Spleen (tissue), 11 donors: ENCODE results near the gene NRG3. TPM values are rescaled to one million over a fixed set of nuclear protein-coding genes. Genes with fewer than 3 reads are reported as not detected.

Experiments used
- DNase-seq: peaks from one replicate; pipeline ENCODE4 v3.0.0-alpha.2; 2020
- H3K27ac ChIP-seq, 8 donors: fragments of 200-600 bp; sonication (generic) in 7 of 8; 1 replicate in 4 of 8; 2 replicates in 4 of 8; pipeline versions ENCODE4 v1.5.0 to v1.8.0; 2016 to 2021; ENCODE audit warnings: inconsistent platforms in 4 of 8, mild to moderate bottlenecking in 4 of 8, moderate library complexity in 1 of 8
- H3K27me3 ChIP-seq, 7 donors: fragments of 200-600 bp; sonication (generic) in 6 of 7; replicated peaks in 1 of 7; 1 replicate in 4 of 7; 2 replicates in 3 of 7; pipeline versions ENCODE4 v1.5.0 to v1.8.0; 2016 to 2021; ENCODE audit warnings: inconsistent platforms in 3 of 7, mild to moderate bottlenecking in 1 of 7
- H3K36me3 ChIP-seq, 6 donors: fragments of 200-600 bp; sonication (generic) in 5 of 6; 1 replicate in 4 of 6; 2 replicates in 2 of 6; pipeline versions ENCODE4 v1.5.0 to v1.8.0; 2016 to 2021; ENCODE audit warnings: inconsistent platforms in 2 of 6
- H3K4me1 ChIP-seq, 6 donors: fragments of 200-600 bp; sonication (generic) in 5 of 6; 1 replicate in 3 of 6; 2 replicates in 3 of 6; pipeline versions ENCODE4 v1.5.0 to v1.8.0; 2016 to 2021; ENCODE audit warnings: inconsistent platforms in 3 of 6
- H3K4me3 ChIP-seq, 8 donors: fragments of 200-600 bp; sonication (generic) in 7 of 8; 1 replicate in 4 of 8; 2 replicates in 4 of 8; pipeline versions ENCODE4 v1.5.0 to v1.8.0; 2016 to 2021; ENCODE audit warnings: inconsistent platforms in 4 of 8, mild to moderate bottlenecking in 4 of 8, moderate library complexity in 2 of 8
- H3K9me3 ChIP-seq, 8 donors: fragments of 200-600 bp; sonication (generic) in 7 of 8; 1 replicate in 4 of 8; 2 replicates in 4 of 8; pipeline versions ENCODE4 v1.5.0 to v1.8.0; 2016 to 2021; ENCODE audit warnings: inconsistent platforms in 4 of 8
- CTCF ChIP-seq, 11 experiments: fragments of 200-600 bp in 7 of 11; fragments of 450-650 bp in 4 of 11; sonication (generic) in 4 of 11; IDR thresholded peaks in 8 of 11; conservative IDR thresholded peaks in 3 of 11; 1 replicate in 7 of 11; 2 replicates in 4 of 11; pipeline versions ENCODE4 v1.4.0 to v1.8.0; 2016 to 2021; ENCODE audit warnings: antibody characterized with exemption in 11 of 11, inconsistent platforms in 4 of 11, mild to moderate bottlenecking in 1 of 11
- POLR2A ChIP-seq, 3 donors: fragments of 450-650 bp; IDR thresholded peaks; one replicate each; pipeline ENCODE4 v1.5.1; 2017; ENCODE audit warnings: antibody characterized with exemption in 3 of 3, mild to moderate bottlenecking in 1 of 3
- POLR2AphosphoS5 ChIP-seq, 3 donors: sonication (generic); formaldehyde crosslinking; IDR thresholded peaks; one replicate each; pipeline ENCODE4 v1.5.1; 2017; ENCODE audit warnings: antibody characterized with exemption in 3 of 3
- WGBS, 5 donors: extraction: QIAGEN DNeasy Blood & Tissue Kit in 3 of 5; methylation state at CpG; one replicate each; pipeline versions ENCODE4 v1.1.5 to v1.1.7; 2013 to 2018; 5-methylcytosine and 5-hydroxymethylcytosine counted together
- intact Hi-C: fragments of 100-400 bp; cut with DNase I; formaldehyde crosslinking; loops from one replicate; pipeline ENCODE4 v1.15.0; 2023; ENCODE audit warnings: low total_unique reads
- polyA plus RNA-seq, 3 donors: library from polyadenylated mRNA; stranded (reverse); fragments of 200-250 nt; gene quantifications; one replicate each; pipeline ENCODE4 v1.2.1, GENCODE V29; 2013
- total RNA-seq, 7 donors: library from RNA; depleted of rRNA in 3 of 7; stranded (reverse); fragments of >200 nt in 3 of 7; fragmentation: NEBNext Ultra II Directional in 4 of 7; extraction: Animal tissue kit (Norgen Biotek cat#: 25700) in 4 of 7; gene quantifications; one replicate each; pipeline versions ENCODE4 v1.1.0 to v1.2.1, GENCODE V29; 2016 to 2021
- donor health status: healthy with polysubstance abuse.
- donor health status: DM: no; HTN: no; CAD: no; lungs with moderate emphysema.
- donor health status: DM: no; HTN: no; CAD: no.
- donor health status: Bipolar disorder and iron deficiency.
- donor health status: healthy.
- donor health status: DM: no; HTN: no; CAD: no.
- donor health status: DM: yes; HTN: yes; CAD: no.

The NRG3 gene
- total and polyA plus RNA-seq, 10 donors, result 0.10 to 0.22 (median 0.21) TPM; not detected in 7

DNA sequence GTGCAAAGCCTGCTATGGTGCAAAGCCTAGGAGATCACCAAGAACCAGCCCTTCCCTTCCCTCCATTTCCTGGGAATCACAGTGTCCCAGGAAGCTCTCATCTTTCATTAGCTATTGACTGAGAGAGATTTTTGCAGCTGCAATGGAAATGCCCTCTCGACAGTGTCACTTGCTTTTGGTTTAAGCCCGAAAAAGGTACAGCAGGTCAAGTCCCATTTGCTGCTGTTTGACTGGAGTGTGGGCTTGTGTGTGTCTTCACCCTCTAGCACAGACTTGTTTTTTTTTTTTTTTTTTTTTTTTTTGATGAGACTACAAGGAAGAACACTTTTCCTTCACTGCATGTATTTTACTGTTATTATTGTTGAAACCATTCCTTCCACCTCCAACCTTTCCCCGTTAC lies 36.3 kb downstream of the NRG3 start:
- H3K4me1 ChIP-seq, result no peaks in the 10 kb centered on the region
- H3K9me3 ChIP-seq, result no peaks in the 10 kb centered on the region
- no peaks in the 10 kb centered on the region for H3K36me3 ChIP-seq
- no peak overlapping the region for H3K27ac ChIP-seq
- no peak for DNase-seq
- TF ChIP-seq POLR2A (IDR thresholded peaks at IDR 0.05) (no peak), CTCF (IDR thresholded peaks at IDR 0.05 in 8 of 11, conservative IDR thresholded peaks at IDR 0.05 in 3 of 11) (no peak), POLR2AphosphoS5 (IDR thresholded peaks at IDR 0.05) (no peak)
- H3K4me3 ChIP-seq, result no peak overlapping the region
- 81 to 94% (median 89%) methylated on average over 3 of the region's 3 CpGs for WGBS, 5 donors
- intact Hi-C loops, result no loop called here
- no peaks in the 10 kb centered on the region for H3K27me3 ChIP-seq

DNA sequence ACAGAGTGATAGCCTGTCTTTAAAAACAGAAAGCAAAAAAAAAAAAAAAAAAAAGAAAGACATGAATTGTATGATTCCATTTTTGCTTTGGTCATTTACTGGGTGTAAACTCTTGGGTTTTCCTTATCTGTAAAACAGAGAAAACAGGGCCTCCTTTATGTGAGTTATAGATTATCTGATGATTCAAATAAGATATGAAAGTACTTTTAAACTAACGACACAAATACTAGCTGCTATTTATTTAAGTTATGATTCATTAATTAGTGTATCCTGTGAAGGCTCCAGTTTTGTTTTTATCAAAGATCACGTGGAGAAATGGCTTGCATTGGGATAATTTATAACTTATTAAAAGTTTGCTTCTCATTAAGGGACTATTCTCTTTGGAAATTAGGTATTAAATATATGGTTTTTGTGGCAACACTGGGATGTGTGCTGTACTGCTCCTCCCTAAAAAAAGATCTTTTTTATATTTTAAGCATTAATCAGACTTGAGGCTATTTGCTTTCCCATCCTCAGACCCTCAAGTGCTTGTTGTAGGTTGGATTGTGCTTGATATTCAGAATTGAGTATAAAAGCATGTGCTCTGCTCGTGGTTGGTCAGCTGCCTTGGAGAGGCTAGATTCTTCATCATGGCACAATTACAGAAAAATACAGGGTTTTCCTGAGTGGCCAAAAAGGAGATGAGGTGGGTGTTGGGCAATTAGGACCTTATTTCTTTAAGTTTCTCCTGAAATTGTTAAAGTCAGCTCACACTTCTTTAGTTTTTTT lies 39.9 kb downstream of the NRG3 start:
- no peaks in the 10 kb centered on the region for H3K4me1 ChIP-seq
- H3K36me3 ChIP-seq, result no peaks in the 10 kb centered on the region
- WGBS, 5 donors, result 61 to 74% (median 68%) methylated on average over 3 of the region's 3 CpGs
- H3K27me3 ChIP-seq, result no peaks in the 10 kb centered on the region
- intact Hi-C loops, result no loop called here
- H3K9me3 ChIP-seq, result no peaks in the 10 kb centered on the region
- no peak overlapping the region for H3K4me3 ChIP-seq
- no peak for DNase-seq
- no peak overlapping the region for H3K27ac ChIP-seq
- TF ChIP-seq POLR2A (IDR thresholded peaks at IDR 0.05) (no peak), CTCF (IDR thresholded peaks at IDR 0.05 in 8 of 11, conservative IDR thresholded peaks at IDR 0.05 in 3 of 11) (no peak), POLR2AphosphoS5 (IDR thresholded peaks at IDR 0.05) (no peak)

GRCh38 chr10:81915504-81915897 lies 40.5 kb downstream of the NRG3 start:
- 21 to 40% (median 26%) methylated on average over 2 of the region's 2 CpGs for WGBS, 5 donors
- intact Hi-C loops, result no loop called here

More at GRCh38 chr10:81915504-81915897, 40.5 kb downstream of the NRG3 start:
- no peak for TF ChIP-seq POLR2AphosphoS5 (IDR thresholded peaks at IDR 0.05)
- TF ChIP-seq POLR2A (IDR thresholded peaks at IDR 0.05), result no peak
- no peak for TF ChIP-seq CTCF (IDR thresholded peaks at IDR 0.05 in 8 of 11, conservative IDR thresholded peaks at IDR 0.05 in 3 of 11)
- H3K4me3 ChIP-seq, result no peak overlapping the region
- no peak overlapping the region for H3K27ac ChIP-seq
- DNase-seq, result no peak
- no peaks in the 10 kb centered on the region for H3K9me3 ChIP-seq
- no peaks in the 10 kb centered on the region for H3K27me3 ChIP-seq
- H3K36me3 ChIP-seq, result no peaks in the 10 kb centered on the region
- no peaks in the 10 kb centered on the region for H3K4me1 ChIP-seq
